ELR (cell line): Measurements from ENCODE around the gene ERFE.

Experiments used
- DNase-seq: peaks from one replicate; pipeline ENCODE4 v3.0.0-alpha.2; 2015; ENCODE audit warnings: low read depth

Gene ERFE

GRCh38 chr2:238126775-238127164 is 32.0 kb upstream of the ERFE start:
- DNase-seq, result no peak

GRCh38 chr2:238127165-238128060 is 31.4 kb upstream of the ERFE start:
- DNase-seq, result peak; percentile 82

GRCh38 chr2:238128061-238128440 is 30.7 kb upstream of the ERFE start:
- DNase-seq, result no peak

- DNase-seq, result no peak
These were observed 30.2 kb upstream of the ERFE start for GRCh38 chr2:238128534-238129001.

GRCh38 chr2:238129166-238130010 is 29.4 kb upstream of the ERFE start:
- DNase-seq, result no peak

- DNase-seq, result no peak
These were observed 28.6 kb upstream of the ERFE start for GRCh38 chr2:238130111-238130695.

- no peak for DNase-seq
These were observed 27.8 kb upstream of the ERFE start for GRCh38 chr2:238130696-238131628.

- DNase-seq, result no peak
These were observed 26.9 kb upstream of the ERFE start for GRCh38 chr2:238131761-238132462.

GRCh38 chr2:238132463-238133450 is 26.0 kb upstream of the ERFE start:
- DNase-seq, result no peak

- no peak for DNase-seq
These were observed 25.0 kb upstream of the ERFE start for GRCh38 chr2:238133499-238134392.

- DNase-seq, result no peak
These were observed 24.4 kb upstream of the ERFE start for GRCh38 chr2:238134393-238134785.

GRCh38 chr2:238135601-238136150 is 23.1 kb upstream of the ERFE start:
- no peak for DNase-seq

GRCh38 chr2:238136820-238137537 is 21.8 kb upstream of the ERFE start:
- peak; percentile 59 for DNase-seq

- no peak for DNase-seq
These were observed 20.9 kb upstream of the ERFE start for GRCh38 chr2:238137885-238138284.

- no peak for DNase-seq
These were observed 20.2 kb upstream of the ERFE start, which contains the start of gene KLHL30 for GRCh38 chr2:238138331-238139195. TSS of gene KLHL30 (plus strand) at chr2:238138668. CDS start at chr2:238140755, 2,087 bp downstream.
